GM19468 (cell line): ENCODE measurements around the gene LCN1.

Source experiments
- ATAC-seq: cut with Tn5 transposase; IDR thresholded peaks from one replicate; pipeline ENCODE4 v1.9.1; 2021; ENCODE audit warnings: mild to moderate bottlenecking, moderate library complexity, moderate number of reproducible peaks; ENCODE audit not compliant: unreplicated experiment; ENCODE audit errors: extremely low read depth

The LCN1 gene

DNA sequence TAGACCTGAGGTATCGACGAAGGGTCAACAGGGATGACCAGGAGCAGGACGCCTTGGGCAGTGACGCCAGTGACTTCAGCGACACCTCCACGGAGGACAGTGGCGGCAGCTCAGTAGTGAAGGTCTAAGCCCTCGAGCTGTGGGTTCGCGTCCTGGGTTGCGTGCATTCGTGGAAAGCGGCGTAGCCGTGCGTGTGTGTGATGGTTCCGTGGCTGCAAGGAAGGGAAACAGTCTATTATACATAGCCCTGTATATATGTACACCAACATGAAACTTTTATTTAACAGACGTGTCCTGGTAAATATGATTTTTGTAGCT lies 33.3 kb upstream of the LCN1 start:
- no peak for ATAC-seq

DNA sequence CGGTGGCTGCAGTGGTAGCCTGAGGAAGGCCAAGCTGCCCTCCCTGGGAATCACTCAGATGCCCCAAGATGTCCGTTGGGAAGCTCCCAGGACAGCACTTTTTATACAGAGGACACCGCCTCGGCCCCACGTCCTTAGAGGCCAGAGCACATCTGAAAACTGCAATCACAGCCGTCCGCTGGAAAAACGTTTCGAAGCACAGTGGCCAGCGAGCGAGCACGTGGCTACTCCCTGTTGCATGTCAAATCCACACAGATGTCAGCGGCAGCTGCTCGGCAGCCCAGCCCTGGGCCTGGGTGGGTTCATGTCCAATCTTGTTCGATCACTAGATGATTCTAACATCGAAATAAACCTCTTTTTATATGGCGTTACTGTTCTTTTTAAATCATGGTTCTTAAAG lies 32.7 kb upstream of the LCN1 start:
- no peak for ATAC-seq

DNA sequence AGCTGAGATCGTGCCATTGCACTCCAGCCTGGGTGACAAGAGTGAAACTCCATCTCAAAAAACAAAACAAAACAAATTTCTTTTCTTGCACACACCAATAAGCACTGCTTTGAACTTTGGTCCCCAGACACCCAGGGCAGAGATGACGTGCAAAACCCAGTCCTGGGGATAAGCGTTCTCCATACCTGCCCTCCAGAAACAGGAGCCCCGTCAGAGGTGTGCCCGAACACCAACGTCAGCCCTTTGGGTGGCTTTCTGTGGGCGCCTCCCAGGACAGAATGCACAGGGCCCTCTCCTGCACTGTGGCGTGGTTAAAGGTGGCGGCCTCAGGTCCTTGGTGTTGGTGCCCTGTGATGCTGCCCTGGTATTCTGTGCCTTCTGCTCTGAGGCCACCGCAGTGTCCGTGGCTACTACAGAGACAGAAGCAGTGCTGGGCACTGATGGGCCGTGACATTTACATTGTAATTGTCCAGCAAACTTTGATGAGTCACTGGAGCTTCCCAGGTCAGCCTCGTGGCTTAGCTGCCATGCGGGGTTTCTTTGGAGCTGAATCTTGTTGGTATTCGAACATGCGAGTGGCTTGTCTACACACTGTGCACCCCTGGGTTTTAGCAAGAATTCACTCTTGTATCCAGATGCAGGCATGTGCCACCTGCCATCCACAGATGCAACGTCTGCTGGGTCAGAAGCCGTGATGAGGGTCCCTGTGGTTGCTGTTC lies 31.9 kb upstream of the LCN1 start:
- ATAC-seq = no peak

- no peak for ATAC-seq
Observed at GRCh38 chr9:135490166-135490870, 30.9 kb upstream of the LCN1 start.

- ATAC-seq = no peak
Observed at GRCh38 chr9:135490980-135491464, 30.2 kb upstream of the LCN1 start.

DNA sequence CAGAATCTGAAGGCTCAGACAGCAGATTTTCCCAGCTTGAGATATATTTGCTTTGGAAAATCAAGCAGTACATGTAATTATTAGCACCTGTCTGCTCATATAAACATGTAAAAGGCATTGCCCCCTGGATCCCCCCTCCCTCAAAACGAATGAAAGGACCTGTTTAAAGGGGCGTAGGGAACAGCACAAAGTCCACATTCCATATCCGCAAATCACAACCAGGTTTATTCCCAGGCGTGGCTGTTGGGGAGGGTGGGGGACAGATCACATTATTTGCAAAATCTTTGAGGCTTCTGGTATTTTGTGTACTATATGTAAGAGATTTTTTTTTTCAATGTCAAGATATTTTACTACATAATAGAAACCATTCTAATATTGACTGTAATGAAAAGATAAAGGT lies 29.5 kb upstream of the LCN1 start:
- ATAC-seq = no peak

DNA sequence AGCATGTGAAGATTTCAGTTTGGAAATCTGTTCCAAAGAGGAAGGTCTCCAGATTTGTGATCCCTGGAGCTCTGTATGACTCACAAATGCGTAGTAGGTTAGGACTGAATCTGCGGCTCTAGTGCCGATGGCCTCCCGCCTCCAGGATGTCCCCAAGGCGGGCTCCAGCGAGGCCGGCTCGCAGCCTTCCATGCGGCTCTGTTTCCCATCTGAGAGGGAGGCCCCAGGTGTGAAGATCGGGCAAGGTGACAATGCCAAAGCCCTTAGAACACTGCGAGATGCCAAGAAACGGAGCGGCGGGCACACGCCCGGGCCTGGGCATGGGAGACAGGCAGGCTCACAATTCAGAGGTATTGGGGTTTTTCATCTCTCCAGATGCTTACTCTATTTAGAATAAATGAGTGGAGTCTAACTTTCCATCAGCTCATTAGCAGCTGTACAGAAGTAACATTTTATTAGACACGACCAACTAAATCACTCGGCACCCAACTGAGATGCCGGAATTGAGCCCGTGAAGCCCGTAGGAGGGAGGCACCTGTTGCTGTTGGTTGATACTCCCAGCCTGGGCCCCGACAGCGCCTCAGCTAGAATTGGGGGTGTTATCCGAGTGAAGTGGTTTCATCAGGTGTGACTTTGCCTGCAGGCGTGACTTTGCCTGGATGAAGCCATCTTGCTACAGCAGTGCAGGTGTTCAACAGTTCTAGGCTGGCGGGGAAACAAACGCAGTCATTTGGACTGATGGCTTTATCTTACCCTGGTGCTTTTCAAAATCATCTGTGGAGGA lies 28.2 kb upstream of the LCN1 start:
- ATAC-seq = no peak

DNA sequence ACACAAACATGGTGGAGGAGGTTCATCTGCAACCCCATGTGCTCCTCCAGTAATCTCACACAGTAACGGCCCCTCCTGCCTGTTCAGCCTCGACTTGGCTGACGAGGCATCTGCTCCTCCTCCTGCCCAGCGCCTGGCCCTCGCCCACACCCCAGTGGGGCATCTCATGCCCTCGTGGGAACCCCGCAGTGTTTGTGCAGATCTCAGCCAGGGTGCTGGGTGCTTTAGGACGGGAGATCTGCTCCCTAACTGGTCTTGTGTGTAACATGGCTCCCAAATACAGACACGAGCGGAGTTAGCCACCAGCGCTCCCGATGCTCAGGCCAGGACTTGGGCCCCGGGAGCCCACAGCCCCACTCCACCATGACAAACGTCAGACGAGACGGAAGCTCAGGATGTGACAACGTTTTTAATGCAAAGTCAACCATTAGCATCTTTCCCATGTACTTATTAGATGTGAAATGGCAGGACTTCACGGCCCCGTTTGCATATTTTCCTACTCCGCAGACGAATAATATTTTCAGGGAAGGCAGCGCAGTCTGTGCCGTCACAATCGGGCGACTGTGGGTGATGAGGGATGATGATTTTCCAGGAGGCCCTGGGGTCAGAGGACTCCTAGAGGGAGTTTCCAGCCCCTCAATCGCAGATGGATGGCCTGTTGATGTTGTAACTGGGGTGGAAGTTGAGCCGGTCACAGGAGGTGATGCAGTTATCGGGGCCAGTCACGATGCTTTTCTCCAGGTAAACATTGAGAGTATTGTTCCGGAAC lies 26.3 kb upstream of the LCN1 start:
- ATAC-seq = no peak

DNA sequence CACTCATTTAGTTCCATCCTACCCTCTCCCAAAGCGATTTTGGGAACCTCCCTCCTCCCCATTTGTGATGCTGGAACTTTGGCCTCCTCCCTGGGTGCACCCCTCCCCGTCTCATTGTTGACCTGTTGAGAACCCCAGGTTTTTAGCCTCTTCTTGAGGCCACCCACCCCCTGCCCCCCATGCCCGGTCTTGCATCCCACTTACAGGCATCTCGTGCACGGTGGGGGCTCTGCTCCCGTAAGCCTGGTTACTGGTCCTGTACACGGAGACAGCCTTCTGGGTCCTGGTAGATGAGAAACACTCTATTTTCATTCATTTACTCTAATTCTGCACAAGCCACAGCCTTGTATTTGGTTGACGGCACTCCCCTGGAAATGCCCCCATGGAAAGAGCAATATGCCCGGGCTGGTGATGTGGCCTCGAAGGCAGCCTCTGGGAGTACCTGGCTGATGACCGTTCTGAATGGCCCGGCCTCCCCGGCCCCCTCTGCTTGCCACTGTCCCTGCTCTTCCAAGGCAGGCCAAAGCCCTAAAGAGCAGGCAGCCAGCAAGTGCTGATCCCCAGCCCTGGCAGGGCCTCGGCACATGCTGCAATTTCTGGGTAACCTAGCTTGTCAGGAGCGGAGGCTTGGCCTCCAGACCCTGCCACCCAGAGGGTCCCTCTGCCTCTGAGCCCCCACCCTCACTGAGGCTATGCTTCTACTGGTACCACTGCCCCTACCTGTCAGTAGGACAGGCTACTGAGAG lies 22.7 kb upstream of the LCN1 start:
- no peak for ATAC-seq

- ATAC-seq = no peak
Observed at GRCh38 chr9:135499326-135500070, 21.7 kb upstream of the LCN1 start.

DNA sequence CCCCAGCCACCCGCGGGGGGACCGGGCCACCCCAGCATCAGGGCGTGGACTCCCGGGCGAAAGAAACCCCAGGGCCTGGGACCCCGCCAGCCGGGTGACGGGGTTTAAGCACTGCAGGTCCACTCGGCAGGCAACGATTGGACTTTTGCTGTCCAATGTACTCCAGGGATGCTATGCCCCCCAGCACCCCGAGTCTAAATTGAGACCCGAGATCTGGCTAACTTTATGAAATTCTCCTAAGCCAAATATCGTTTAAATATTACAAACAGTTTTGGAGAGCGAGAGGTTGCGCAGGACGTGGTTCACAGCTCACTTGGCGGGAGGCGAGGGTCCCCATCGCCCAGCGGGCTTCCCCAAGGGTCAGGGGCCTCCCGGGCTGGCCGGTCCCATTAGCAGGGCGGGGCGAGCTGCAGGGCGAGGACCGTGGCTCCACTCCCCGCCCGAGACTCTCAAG lies 21.1 kb upstream of the LCN1 start:
- no peak for ATAC-seq

- no peak for ATAC-seq
Observed at GRCh38 chr9:135500525-135501260, 20.5 kb upstream of the LCN1 start, which contains the start of gene MRPS2. Gene MRPS2, plus strand, starts transcription at chr9:135500682. Its CDS starts 29 bp downstream, at chr9:135500711.

GRCh38 chr9:135501261-135502167 lies 19.7 kb upstream of the LCN1 start:
- ATAC-seq = no peak

GRCh38 chr9:135502168-135502872 lies 18.9 kb upstream of the LCN1 start:
- no peak for ATAC-seq

DNA sequence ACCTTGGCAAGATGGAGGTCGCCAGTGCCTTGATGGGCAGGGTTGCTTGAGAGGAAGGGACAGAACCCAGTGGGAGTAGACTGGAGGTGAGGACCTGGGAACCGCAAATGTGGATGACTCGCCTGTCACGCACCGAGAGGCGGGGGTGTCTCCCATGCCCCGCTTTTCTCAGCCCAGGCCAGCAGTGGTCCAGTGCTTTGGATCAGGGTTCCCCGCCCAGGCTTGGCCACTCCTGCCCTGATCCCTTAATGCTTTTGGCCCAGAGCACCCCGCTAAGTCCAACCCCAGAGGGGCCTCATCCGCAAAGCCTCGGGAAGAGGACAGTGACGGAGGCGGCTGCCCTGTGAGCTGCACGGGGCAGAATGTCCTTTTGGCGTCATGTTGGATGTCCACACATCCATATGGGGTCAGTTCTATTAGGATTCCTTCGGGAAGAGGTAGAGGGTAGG lies 18.3 kb upstream of the LCN1 start:
- no peak for ATAC-seq
